ENCODE measurements around the gene COL25A1.
"Not testable (repeated sequence)": the region's sequence is repeated elsewhere in the genome, so short reads cannot be mapped to it uniquely, and the experiment has no call there.

The COL25A1 gene

DNA sequence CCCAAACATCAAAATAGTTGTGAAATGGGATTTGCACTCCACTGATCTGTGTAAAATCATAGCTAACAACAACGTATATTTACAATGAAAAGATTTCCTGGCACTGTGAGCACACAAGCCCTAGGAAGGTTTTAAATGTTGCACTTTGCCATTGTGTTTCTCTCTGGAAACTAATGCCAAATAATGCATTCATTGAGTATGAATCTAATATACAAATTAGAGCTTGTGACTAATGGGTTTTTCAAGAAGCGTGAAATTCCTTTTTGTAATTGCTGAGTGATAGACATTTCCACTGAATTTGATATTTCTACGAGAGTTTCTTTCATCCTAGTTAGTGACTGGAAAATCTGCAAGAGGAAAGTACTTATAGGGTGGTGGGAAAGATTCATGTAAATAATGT, 135.9 kb downstream of the COL25A1 start:
- DNase-seq: no peak

DNA sequence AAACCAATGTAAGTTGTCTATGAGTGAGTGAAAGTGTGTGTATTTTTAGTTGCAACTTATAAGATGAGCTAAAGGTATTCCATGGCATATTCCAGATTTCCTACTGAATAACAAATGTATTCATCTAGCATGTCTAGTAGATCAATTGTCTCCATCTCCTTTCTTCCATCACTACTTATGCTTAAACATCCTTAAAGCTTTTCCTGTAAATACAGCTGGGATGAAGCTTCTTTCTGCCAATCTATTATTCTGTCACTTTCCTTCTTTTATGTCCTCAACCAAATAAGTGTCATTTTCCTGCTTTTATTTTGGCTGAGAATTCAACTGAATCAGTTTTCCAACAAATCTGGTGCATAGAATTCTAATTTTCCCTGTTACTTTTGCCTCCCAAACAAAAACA, 136.3 kb downstream of the COL25A1 start:
- DNase-seq: no peak

DNA sequence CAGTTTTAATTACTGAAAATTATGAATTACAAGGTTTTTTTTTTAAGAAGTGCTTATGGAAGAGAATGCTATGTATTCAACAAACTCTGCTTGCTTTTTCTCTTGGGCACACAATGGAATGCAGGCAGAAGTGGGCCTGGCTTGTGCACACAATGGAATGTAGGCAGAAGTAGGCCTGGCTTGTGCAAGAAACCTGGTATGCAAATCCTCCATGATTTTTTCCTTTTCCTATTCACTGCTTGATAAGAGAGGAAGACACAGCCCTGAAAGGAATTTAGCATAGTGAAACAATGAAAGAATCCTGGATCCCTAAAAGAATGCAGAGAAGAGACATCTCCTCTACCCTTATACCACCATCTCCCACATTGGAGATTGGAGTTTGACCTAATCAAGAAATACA, 138.4 kb downstream of the COL25A1 start:
- DNase-seq: no peak

DNA sequence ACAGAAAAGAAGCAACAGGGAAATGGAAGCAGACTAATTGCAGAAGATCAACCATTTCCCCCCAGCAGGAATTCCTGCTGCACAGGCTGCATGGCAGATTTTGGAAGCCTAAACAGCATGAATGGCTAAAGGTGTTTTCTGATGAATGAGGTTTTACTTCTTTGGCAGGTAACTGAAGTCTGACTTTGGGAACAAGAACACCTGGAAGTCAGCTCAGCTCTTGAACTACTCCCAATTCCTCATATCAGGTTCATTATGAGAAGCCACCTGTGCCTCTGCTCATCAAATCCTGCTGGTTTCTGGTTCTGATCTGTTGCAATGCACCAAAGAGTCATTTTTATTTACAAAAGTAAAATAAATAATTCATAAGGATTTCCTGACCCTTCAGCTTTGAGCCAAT, 139.0 kb downstream of the COL25A1 start:
- no peak for DNase-seq

DNA sequence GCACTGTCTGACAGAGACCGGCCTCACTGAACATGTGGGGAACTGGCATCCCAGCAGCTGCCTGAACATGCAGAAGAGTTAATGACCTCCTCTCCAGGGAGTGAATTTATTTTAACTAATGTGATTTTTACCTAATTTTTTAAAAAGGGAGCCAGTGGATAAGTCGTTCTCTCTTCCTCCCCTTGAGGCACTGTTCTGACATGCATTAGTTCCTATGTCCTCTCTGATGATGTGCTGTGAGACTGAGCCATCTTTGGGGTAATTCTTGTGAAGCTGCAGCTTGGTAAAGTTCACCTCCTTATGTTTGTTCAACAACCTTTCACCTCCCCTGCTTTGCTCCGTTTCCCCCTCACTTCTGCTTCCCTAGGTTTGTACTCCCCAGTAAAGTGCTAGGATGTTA, 139.7 kb downstream of the COL25A1 start:
- no peak for DNase-seq

DNA sequence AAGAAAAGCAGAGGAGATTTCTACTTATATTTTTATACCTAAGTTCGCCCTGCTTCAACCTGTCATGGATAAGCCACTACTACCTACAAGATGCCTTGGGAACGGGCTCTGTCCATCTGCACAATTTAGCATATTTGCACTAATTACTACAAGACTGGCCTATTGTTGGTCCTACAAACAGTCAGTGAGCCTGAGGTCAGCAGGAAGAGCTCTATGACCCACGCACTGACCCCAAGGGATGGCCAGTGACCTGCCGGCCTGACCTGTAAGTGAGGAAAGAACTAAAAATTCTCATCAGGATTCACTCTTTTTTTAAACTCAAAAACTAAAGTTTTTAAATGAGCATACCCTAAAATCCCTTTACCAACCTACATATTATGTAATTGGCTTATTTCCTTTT, 142.0 kb downstream of the COL25A1 start:
- DNase-seq: no peak

DNA sequence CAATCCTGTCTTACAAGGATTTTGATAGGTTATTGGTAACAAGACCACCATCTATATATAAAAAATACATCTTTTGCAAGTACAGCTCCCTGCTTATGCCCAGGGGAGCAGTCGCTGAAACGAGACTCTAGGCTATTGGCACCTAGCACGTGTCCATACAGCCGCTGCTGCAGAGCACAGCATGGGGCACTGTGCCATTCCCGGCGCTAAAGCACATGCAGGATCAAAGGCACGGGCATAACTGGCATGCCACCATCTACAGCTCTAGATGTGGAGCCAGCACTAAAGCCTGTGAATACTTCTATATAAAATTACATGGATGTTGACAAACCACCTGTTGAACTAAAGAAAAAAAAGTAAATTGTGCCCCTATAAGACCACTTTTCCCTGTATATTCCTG, 144.8 kb downstream of the COL25A1 start:
- no peak for DNase-seq

DNA sequence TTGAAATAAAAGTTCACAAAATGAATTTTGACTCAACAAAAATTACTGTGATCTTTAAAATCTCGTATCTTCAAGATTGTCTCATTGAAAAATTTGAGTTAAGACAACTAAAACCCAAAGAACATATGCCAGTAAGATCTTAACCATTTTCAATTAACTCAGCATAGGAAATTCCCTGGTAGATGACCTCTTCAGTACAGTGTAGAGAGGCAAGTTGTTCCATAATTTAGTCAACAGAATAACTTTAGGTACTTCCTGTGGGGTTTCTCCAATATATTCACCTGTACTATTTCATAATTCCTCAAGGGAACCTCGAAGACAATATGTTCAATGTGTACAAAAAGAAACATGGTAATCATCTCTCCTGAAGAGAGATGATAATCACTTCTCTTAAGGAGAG, 145.3 kb downstream of the COL25A1 start:
- no peak for DNase-seq

DNA sequence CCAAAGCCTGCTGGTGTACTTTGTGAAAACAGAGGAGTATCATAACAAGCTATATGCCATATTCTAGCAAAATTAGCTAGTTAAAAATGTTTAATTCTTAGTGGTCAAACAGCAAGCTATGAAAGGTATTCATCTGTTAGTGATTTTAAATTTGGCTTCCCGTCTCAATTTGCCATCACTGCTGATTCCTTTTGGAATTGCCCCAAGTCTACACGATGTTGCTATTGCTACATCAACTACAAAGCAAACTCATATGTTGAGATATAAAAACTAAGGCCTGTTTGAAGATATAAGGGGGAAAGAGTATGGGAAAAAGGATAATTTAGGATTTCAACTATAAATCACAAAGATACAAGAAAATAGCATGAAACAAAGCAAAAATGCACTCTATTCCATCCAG, 146.1 kb downstream of the COL25A1 start:
- DNase-seq: no peak

DNA sequence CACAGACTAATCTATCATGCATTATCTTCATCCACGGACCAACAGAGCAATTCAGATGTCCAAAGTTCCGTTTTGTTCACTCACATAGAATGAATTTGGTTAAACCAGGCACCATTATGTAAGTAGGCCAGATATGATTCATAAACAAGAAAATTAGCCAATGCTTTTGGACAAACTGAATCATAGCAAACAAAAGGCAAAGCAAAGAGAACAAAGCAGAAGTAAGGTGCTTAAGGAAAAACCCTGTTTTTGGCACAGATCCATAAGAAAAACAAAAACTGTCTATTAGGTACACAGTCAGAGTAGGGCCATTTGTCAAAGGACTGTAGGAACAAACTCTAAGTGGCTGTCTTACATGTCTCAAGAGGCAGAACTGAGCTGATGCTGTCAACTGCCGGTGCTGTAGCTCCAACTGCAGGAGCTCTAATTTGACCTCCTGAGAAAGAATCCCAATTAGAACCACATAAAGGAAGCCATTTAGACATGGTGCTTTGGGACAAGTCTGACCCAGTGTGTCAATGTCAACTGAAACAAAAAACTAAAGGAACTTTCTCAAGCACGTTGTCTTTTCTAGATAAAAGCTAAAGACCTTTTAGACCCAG, 146.7 kb downstream of the COL25A1 start:
- DNase-seq: no peak

DNA sequence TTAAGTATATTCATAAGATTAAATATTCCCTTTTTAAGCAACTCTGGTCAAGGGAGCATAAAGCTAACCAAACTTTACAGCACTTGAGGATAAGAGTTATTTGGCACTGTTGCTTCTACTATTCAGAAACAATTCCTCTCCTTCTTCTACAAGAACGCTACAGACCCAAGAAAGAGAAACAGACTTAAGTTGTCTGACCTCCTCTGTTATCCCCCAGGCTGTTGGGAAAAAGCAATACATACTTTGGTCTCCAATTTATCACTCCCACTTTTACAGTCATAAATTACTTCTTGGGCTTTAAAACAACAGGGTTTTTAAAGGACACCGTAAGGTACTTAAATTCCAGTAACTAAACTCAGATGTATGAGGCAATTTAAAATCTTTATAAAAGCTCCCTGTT, 147.4 kb downstream of the COL25A1 start:
- DNase-seq: no peak

DNA sequence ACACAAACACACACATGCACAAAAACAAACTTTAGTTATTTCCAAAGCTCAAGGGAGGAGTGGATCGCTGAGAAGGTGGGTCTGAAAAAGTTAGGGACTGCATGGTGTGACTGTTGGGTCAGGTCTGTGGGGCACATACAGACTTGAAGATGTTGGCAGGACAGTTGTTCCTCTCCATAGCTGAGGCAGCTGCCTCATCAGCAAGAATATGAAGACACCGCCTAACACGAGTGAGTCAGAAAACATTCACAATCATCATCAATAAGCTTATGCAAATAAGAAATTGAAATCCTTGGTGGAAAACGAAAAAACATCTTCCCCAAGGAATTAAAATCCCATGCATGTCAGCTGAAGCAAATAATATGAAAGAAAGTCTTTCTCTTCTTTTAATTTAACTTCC, 148.0 kb downstream of the COL25A1 start:
- no peak for DNase-seq

DNA sequence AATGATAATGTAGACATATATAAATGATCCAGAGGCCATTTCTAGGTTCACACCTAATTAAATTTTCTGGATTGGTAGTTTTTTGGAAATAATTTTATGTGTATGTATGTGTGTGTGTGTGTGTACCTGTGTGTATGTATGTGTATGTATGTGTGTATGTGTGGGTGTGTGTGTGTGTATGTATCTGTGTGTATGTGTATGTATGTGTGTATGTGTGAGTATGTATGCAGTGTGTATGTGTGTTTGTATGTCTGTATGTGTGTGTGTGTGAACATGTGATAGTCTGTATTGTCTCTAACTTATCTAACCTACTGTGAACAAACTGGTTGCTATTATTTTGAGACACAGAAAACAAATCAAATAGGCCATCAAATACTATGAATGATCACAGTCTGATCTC, 152.6 kb downstream of the COL25A1 start:
- no peak for DNase-seq

DNA sequence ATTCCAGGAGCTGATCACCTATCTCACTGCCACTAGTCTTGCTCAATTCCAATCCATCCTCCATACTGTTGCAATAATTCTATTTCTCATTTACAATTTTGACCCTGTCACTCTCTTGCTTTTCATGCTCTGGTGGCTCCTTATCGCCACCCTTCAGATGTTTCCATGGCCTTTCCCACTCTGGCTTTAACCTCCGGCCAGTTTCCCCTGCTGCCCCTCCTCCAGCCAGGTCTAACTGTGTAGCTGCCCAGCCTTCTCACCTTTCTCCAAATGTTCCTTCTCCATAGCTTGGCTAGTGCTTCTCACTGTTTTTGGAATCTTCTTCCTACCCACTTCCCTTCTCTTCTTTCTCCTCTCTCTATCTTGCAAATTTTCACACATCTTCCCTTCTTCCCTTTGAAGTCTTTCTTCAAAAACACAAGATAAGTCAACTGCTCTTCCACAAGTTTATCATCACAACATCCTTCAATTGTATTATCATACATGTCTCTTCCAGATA, 153.8 kb downstream of the COL25A1 start:
- no peak for DNase-seq

DNA sequence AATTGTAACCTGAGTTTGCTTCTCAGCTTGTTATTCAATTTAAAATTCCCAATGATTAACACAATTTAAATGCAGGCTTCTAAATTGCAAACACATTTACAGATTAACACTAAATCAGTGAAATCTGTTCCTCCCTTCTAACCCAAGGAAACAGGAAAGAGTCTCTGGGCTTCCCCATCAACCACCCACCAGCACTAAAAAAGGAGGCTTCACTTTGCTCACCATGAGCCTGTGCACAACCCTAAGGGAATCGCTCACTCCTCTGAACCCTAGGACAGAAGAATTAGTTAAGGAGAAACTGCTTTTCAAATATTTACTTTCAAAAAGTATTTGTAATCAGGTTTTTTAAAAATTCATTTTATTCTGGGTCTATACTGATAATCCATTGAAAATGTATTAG, 155.3 kb downstream of the COL25A1 start:
- DNase-seq: no peak

DNA sequence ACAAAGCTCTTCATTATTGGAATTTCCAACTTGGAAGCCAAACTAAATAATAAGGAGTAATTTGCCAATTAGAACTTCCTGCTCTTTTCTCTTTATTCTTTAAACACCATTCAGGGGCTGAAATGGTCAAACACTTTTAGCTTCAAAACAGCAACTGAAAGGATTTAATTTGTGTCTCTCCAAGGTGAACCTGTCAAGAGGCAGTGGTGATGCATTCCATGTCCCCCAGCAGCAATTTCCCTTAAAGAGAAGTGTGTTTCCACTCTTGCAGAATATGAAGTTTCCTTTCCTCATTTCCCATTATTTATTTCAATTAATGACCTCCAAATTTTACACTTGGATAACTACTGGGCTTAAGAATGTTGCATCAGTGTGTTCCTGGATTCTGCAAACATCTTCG, 156.0 kb downstream of the COL25A1 start:
- no peak for DNase-seq

DNA sequence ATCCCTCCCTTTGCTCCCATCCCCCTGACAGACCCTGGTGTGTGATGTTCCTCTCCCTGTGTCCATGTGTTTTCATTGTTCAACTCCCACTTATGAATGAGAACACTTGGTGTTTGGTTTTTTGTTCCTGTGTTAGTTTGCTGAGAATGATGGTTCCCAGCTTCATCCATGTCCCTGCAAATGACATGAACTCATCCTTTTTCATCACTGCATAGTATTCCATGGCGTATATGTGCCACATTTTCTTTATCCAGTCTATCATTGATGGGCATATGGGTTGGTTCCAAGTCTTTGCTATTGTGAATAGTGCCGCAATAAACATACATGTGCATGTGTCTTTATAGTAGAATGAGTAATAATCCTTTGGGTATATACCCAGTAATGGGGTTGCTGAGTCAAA, 164.3 kb downstream of the COL25A1 start:
- not testable (repeated sequence) for DNase-seq

DNA sequence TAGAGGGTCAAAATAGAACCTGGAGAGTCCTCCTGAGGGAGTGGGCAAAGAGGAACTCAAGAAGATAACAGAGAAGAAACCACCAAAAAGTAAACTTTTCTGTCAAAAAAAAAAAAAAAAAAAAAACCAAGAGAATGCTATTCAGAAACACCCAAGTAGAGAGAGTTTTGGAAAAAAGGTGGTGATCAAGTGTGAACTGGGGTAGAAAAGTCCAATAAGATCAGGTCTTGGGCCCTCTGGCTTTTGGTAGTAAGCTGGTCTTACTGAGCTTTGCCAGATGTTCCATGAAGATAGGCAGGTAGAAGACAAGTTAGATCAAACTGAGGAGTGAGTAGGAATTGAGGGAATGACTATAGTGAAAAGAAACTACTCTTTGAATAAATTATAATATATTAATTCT, 167.5 kb downstream of the COL25A1 start:
- no peak for DNase-seq

DNA sequence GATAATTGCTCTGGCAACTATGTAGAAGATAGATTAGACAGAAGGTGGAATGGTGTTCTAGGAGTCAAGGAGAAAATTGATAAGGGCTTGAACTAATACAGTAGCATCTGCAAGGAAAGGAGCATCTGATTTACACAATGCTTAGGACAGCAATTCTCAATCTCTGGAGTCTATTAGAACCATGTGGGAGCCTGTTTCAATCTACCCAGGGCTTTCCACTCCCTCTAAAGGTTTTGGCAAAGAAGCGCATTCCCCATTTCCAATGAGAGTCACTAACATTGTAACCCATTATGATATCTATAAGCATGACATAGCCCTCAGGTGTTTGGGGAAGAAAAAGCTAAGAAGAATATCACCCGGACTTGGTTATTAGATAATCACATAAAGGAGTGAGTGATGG, 168.2 kb downstream of the COL25A1 start:
- no peak for DNase-seq

DNA sequence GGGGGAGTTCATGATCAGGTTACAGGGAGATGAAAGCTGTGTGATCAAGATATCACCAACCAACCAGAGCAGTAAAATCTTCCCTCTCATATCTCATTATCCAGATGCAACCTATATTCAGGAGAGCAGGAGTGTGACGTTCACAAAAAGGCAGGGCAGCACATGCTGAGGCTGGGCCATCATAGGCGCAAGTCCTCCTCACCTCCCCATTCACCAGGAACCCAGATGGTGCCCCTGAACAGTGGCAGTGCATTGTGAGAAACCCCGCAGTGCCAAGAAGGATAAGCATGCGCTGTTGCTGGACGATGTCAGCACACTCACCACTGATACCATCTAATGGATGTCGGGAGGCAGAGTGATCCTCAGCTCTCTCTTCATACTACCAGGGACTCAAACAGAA, 170.9 kb downstream of the COL25A1 start:
- DNase-seq: no peak

DNA sequence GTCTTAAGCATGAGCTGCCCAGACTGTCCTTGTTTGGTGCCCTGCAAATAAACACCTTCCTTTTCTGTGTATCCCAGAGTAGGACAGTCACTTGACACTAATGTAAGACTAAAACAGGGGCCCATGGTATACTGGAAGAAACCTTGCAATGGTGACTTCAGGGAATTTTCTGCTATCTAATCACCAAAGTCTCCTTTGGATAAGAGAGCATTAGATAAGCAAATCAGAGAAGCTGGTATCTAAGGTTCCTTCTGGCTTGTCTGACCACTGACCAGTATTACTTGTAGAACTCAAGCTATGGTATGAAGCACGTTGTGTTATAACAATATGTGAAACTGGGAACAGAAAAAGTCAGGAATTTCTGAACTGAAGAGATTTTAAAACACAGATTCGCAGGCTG, 173.9 kb downstream of the COL25A1 start:
- DNase-seq: no peak

DNA sequence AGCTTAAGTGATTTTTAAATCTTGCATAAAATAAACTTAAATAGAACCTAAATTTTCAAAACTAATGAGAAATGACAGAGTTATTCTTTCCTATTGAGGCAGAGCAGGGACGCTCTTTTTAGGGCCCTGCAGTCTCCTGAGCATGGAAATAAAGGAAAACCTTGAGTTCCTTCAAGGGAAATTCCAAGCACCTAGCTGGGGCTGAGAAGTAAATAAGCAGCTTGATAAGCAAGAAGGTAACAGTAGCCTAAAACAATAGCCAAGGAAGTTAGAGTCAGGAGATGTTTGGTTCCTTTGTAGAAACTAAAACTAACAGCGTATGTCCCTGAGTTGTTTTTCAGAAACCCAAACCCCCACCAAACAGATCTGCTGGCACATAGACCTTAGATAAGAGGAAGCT, 174.6 kb downstream of the COL25A1 start:
- DNase-seq: no peak

DNA sequence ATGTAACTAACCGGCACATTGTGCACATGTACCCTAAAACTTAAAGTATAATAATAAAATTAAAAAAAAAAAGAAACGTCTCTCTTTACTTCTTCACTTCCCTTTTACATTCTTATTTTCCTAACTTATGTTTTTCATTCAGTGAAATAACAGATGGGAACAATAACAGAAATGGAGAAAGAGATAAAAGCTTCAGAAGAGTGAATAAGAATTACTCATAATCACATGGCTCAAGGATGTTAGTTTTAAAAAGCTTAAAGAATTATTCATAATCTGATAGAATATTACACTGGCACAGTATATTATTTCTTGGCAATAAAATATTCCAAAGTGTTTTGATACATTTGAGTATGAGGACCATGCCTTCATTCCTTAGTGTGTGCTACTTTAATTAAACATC, 175.6 kb downstream of the COL25A1 start:
- DNase-seq: no peak

DNA sequence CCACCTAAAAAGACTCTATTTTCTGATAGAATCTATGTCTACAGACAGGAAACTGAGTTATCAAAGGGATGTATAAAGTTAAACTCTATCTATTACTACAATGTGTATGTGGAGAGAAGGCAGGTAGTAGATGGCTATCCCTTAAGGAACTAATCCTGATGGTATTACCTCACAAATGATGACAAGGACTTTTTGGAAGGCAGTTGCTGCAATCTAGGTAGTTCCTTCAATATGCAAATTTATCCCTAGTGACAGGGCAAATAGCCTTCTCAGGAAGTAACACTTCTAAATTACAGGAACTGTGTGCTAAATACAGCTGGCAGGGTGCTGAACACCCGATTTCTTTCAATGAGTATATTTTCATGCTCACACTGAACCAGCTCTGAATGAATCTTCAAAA, 177.4 kb downstream of the COL25A1 start:
- DNase-seq: no peak

DNA sequence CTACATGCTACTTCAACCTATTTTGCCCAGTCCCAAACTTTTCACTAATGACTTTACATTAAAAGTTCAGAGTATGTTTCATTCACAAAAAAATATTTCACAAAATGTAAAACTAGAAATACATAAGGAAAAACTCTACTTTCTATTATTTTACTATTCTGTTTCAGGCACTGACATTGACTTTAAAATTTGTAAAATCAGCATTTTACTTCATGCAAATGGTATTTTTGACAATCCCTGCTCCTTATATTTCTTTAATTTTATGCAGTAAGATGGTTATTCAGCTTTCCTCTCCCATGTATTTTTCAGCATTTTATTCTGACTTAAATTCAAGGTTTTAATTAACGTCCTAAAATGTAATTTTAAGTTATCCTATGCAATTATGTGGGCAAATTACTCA, 178.5 kb downstream of the COL25A1 start:
- DNase-seq: no peak

DNA sequence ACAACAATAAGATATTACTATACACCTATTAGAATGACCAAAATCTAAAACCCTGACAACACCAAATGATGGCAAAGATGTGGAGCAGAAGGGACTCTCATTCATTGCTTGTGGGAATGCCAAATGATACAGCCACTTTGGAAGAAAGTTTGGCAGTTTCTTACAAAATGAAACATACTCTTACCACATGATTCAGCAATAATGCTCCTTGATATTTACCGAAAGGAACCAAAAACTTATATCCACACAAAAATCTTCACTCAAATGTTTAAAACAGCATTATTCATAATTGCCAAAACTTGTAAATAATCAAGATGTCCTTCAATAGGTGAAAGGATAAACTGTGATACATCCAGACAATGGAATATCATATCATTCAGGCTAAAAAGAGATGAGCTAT, 180.9 kb downstream of the COL25A1 start:
- no peak for DNase-seq
